Measurements from ENCODE around the gene ALDH16A1. TPM values are rescaled to one million over a fixed set of nuclear protein-coding genes. Genes with fewer than 3 reads are reported as not detected.
A peak's percentile ranks its signal among the peaks of the same experiment; 100 is the strongest.

The ALDH16A1 gene
- total and polyA plus RNA-seq, 11 donors, result 3.4 to 18.6 (median 8.5) TPM

DNA sequence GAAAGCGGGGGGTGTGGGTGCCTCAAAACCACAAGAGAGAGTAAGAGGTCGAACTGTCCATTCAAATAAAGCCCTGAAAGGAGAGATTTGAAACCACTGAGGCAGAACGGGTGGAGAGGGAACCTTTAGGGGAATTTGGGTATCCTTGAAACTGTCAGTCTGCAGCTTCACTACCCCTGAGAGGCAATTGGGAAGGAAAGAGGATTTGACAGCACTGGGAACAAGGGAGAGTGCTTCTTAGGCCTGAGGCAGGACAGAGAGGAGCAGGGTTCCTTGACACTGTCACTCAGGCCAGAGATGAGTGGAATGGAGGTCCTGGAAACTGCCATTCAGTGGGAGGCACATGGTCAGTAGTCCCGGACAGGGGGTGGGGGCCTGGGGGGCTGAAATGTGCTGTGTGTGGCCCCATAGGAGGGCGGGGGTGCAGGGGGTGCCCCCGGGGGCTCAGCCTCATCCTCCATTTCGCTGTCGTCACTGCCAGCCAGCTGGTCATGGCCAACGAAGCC, 22.8 kb upstream of the ALDH16A1 start:
- TF ChIP-seq POLR2A (IDR thresholded peaks at IDR 0.05), result no peak
- TF ChIP-seq, protein P1, sequence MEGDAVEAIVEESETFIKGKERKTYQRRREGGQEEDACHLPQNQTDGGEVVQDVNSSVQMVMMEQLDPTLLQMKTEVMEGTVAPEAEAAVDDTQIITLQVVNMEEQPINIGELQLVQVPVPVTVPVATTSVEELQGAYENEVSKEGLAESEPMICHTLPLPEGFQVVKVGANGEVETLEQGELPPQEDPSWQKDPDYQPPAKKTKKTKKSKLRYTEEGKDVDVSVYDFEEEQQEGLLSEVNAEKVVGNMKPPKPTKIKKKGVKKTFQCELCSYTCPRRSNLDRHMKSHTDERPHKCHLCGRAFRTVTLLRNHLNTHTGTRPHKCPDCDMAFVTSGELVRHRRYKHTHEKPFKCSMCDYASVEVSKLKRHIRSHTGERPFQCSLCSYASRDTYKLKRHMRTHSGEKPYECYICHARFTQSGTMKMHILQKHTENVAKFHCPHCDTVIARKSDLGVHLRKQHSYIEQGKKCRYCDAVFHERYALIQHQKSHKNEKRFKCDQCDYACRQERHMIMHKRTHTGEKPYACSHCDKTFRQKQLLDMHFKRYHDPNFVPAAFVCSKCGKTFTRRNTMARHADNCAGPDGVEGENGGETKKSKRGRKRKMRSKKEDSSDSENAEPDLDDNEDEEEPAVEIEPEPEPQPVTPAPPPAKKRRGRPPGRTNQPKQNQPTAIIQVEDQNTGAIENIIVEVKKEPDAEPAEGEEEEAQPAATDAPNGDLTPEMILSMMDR (IDR thresholded peaks at IDR 0.05), result no peak
- no peaks in the 10 kb centered on the region for H3K9me3 ChIP-seq
- H3K4me3 ChIP-seq, result no peak overlapping the region
- WGBS, 4 donors, result 72 to 85% (median 81%) methylated on average over 7 to 9 of the region's 9 CpGs
- no peak for ATAC-seq
- intact Hi-C loops (cut with DNase I), result loop anchor here in 1 of 10 donors (5.0 kb wide), 1 partner anchor 33 kb away; no protein-coding TSS in a partner anchor
- H3K4me1 ChIP-seq, result peaks cover 0 to 25% (median 6%) of the 10 kb centered on the region in 12 donors
- H3K36me3 ChIP-seq, result no peaks in the 10 kb centered on the region
- no peak overlapping the region for H3K27ac ChIP-seq
- no peak for DNase-seq
- peaks cover 62 to 98% (median 87%) of the 10 kb centered on the region in 9 donors for H3K27me3 ChIP-seq

DNA sequence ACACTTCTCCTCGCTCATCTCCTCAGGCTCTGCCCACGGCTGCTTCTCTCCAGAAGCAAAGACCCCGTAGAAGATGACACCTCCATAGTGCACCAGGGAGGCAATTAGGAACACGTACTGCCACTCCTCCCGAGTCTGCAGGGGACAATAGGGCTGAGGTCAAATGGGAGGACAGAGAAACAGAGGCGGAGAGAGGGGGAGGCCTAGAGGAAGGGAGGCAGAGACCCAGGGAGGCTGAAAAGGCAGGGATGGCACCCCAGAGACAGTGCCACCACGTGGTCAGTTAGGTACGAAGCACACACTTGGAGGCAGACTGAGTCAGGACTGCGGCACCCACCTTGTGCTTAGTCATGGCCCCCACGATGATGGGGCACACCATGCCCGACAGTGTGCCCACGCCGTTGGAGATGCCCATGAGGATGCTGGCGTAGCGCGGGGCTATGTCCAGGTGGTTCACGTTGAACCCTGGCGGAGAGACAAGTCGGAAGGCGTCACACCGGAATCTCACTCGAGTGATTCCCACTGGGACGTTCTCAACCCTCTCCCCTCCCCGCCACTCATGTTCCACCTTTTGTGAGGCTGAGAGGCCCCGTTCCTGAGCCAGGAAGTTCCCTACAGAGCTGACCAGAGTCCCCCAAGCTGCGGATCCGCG, 22.2 kb upstream of the ALDH16A1 start:
- TF ChIP-seq, protein P1 (IDR thresholded peaks at IDR 0.05), result peak in 1 of 12 donors; percentile 10
- no peak for TF ChIP-seq POLR2A (IDR thresholded peaks at IDR 0.05)
- Histone ChIP-seq H3K36me3 (no peaks in the 10 kb centered on the region), H3K27ac (no peak overlapping the region), H3K27me3 (peaks cover 58 to 98% (median 87%) of the 10 kb centered on the region in 9 donors), H3K4me1 (peaks cover 0 to 24% (median 6%) of the 10 kb centered on the region in 12 donors), H3K4me3 (no peak overlapping the region), H3K9me3 (no peaks in the 10 kb centered on the region)
- intact Hi-C loops (cut with DNase I), result loop anchor here in 1 of 10 donors (5.0 kb wide), 1 partner anchor 34 kb away; no protein-coding TSS in a partner anchor
- DNase-seq (no peak), ATAC-seq (no peak)
- 62 to 73% (median 69%) methylated on average over 27 to 28 of the region's 28 CpGs for WGBS, 4 donors

DNA sequence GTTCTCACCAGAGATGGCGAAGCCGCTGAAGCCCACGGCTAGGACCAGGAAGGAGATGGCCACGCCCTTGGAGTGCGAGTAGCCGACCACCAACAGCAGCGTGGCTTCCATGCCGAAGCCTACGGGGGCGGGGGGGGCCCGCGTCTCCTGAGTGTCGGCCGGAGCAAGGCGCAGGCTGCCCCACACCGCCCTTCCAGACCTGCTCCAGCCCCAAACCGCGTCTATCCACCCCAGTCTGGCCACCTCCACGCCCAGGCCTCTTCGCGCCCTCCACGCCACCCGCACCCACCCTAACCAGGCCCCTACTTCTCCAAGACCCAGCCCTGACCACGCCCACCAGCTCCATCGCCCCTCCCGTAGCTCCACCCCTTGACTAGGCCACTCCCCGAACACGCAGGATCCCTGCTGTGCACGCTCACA, 21.7 kb upstream of the ALDH16A1 start:
- no peak overlapping the region for H3K27ac ChIP-seq
- H3K36me3 ChIP-seq, result no peaks in the 10 kb centered on the region
- 46 to 61% (median 55%) methylated on average over 27 to 29 of the region's 29 CpGs for WGBS, 4 donors
- no peak for ATAC-seq
- H3K4me3 ChIP-seq, result no peak overlapping the region
- no peak for TF ChIP-seq POLR2A (IDR thresholded peaks at IDR 0.05)
- TF ChIP-seq, protein P1 (IDR thresholded peaks at IDR 0.05), result no peak
- H3K27me3 ChIP-seq, result peaks cover 57 to 98% (median 87%) of the 10 kb centered on the region in 9 donors
- intact Hi-C loops (cut with DNase I), result loop anchor here in 1 of 10 donors (5.0 kb wide), 1 partner anchor 34 kb away; no protein-coding TSS in a partner anchor
- DNase-seq, result no peak
- H3K9me3 ChIP-seq, result no peaks in the 10 kb centered on the region
- peaks cover 0 to 19% (median 6%) of the 10 kb centered on the region in 12 donors for H3K4me1 ChIP-seq

Measured in heart left ventricle (tissue), 16 donors.